K562 (cell line): ENCODE measurements around the gene CERS4. TPM values are rescaled to one million over a fixed set of nuclear protein-coding genes. Genes with fewer than 3 reads are reported as not detected.

Experiments
- ATAC-seq: fragments of 200-7000 bp; cut with Tn5 transposase; 3 replicates; pipeline ENCODE4 v1.9.1; 2020; ENCODE audit warnings: moderate library complexity
- BruUV-seq: library from RNA; stranded (reverse); fragments of 400-500 nt; replicated peaks from 2 replicates; lab custom pipeline; 2021; lab: Mats Ljungman, UMichigan
- CTCF ChIA-PET: fragments of 300-600 bp; formaldehyde crosslinking; extraction: SDS; loops from one replicate; lab custom pipeline; 2021; ENCODE audit warnings: low intra/inter-chr PET ratio; lab: Yijun Ruan, JAX
- POLR2A ChIA-PET: fragments of 300-600, 350-650 bp; sonication (Branson Sonifier 250); formaldehyde crosslinking; extraction: SDS; loops from one replicate; lab custom pipeline; 2021; ENCODE audit warnings: antibody characterized with exemption, inconsistent platforms; lab: Yijun Ruan, JAX
- DNase-seq, 4 experiments: peaks; one replicate each; pipeline versions ENCODE4 v3.0.0 to v3.0.0-alpha.2; 2011 to 2018; ENCODE audit warnings: low spot score in 3 of 4, mixed read lengths in 3 of 4; ENCODE audit errors: extremely low read depth in 1 of 4
- FAIRE-seq: peaks from 2 replicates; lab custom pipeline; 2011; peaks lifted over from hg19 to GRCh38; lab: Jason Lieb, UNC
- H2AFZ ChIP-seq: 2 replicates; pipeline ENCODE4 v1.6.0; 2011; ENCODE audit warnings: low read depth, low read length, control low read depth, inconsistent platforms
- H3K27ac ChIP-seq: fragments of 200-600 bp; 3 replicates; pipeline ENCODE4 v1.8.0; 2011; ENCODE audit warnings: low read depth, mild to moderate bottlenecking, control low read depth, inconsistent platforms, low read length, moderate library complexity, mixed read lengths; ENCODE audit errors: extremely low read depth
- H3K27me3 ChIP-seq, 2 experiments: fragments of 300-600 bp in 1 of 2; 2 replicates in 1 of 2; 3 replicates in 1 of 2; pipeline versions ENCODE4 v1.6.0 to v1.8.0; 2011; ENCODE audit warnings: inconsistent platforms in 2 of 2, low read length in 2 of 2, mild to moderate bottlenecking in 1 of 2, mixed read lengths in 1 of 2, moderate library complexity in 1 of 2; ENCODE audit not compliant: control insufficient read depth in 2 of 2, insufficient read depth in 2 of 2
- H3K36me3 ChIP-seq: fragments of 300-600 bp; 3 replicates; pipeline ENCODE4 v1.8.0; 2011; ENCODE audit warnings: mild to moderate bottlenecking, low read length, inconsistent platforms; ENCODE audit not compliant: control insufficient read depth, insufficient read depth
- H3K4me1 ChIP-seq, 2 experiments: fragments of 200-600 bp in 1 of 2; replicated peaks in 1 of 2; 2 replicates in 1 of 2; 3 replicates in 1 of 2; pipeline versions ENCODE4 v1.5.1 to v1.8.0; 2011; ENCODE audit warnings: inconsistent platforms in 2 of 2, low read length in 2 of 2, mild to moderate bottlenecking in 1 of 2, mixed read lengths in 1 of 2, moderate library complexity in 1 of 2; ENCODE audit not compliant: control insufficient read depth in 2 of 2, insufficient read depth in 2 of 2
- H3K4me2 ChIP-seq: 2 replicates; pipeline ENCODE4 v1.6.1; 2011; ENCODE audit warnings: low read length, control low read depth, inconsistent platforms, mixed read lengths; ENCODE audit not compliant: insufficient read depth
- H3K4me3 ChIP-seq: fragments of 200-600 bp; sonication (generic), shearing (Covaris generic); 2 replicates; pipeline ENCODE4 v1.5.1; 2016; ENCODE audit warnings: control low read depth, inconsistent platforms
- H3K79me2 ChIP-seq: fragments of 200-600 bp; 3 replicates; pipeline ENCODE4 v1.8.0; 2011; ENCODE audit warnings: low read length, inconsistent platforms; ENCODE audit not compliant: control insufficient read depth, insufficient read depth
- H3K9ac ChIP-seq, 2 experiments: 2 replicates each; pipeline versions ENCODE4 v1.6.0 to v1.6.1; 2011; ENCODE audit warnings: low read depth in 2 of 2, low read length in 2 of 2, control low read depth in 1 of 2, inconsistent platforms in 1 of 2, mild to moderate bottlenecking in 1 of 2, mixed read lengths in 1 of 2; ENCODE audit not compliant: insufficient read depth in 1 of 2
- H3K9me1 ChIP-seq: one replicate; pipeline ENCODE4 v1.6.0; 2011; ENCODE audit warnings: inconsistent platforms, mild to moderate bottlenecking, low read length, moderate library complexity; ENCODE audit not compliant: control insufficient read depth, insufficient read depth
- H3K9me3 ChIP-seq: replicated peaks from 2 replicates; pipeline ENCODE4 v1.5.1; 2011; ENCODE audit warnings: low read depth, low read length, inconsistent platforms; ENCODE audit not compliant: control insufficient read depth, insufficient read depth
- H4K20me1 ChIP-seq: replicated peaks from 2 replicates; pipeline ENCODE4 v1.6.1; 2011; ENCODE audit warnings: low read length, inconsistent platforms, mixed read lengths; ENCODE audit not compliant: control insufficient read depth, insufficient read depth
- BRD9 ChIP-seq: fragments of 450-650 bp; IDR thresholded peaks from 2 replicates; pipeline ENCODE4 v1.6.1; 2018; ENCODE audit warnings: low read depth; ENCODE audit not compliant: partially characterized antibody
- CC2D1A ChIP-seq: fragments of 450-650 bp; IDR thresholded peaks from 2 replicates; pipeline ENCODE4 v1.6.1; 2017; ENCODE audit warnings: mild to moderate bottlenecking
- EGR1 ChIP-seq: fragments of 450-650 bp; conservative IDR thresholded peaks from 2 replicates; pipeline ENCODE4 v1.6.1; 2017; ENCODE audit warnings: mild to moderate bottlenecking
- GTF2E2 ChIP-seq: fragments of 200-800 bp; sonication (Bioruptor generic); IDR thresholded peaks from 2 replicates; pipeline ENCODE4 v1.6.1; 2016; ENCODE audit warnings: missing genetic modification characterization, missing compliant biosample characterization
- HNRNPH1 ChIP-seq: fragments of 200-400 bp; formaldehyde crosslinking; optimal IDR thresholded peaks from 2 replicates; pipeline ENCODE3; 2017; ENCODE audit warnings: low read depth, mild to moderate bottlenecking, low read length, moderate library complexity
- KDM1A ChIP-seq, 2 experiments: fragments of 450-650 bp; IDR thresholded peaks; 2 replicates each; pipeline ENCODE4 v1.6.1; 2016; ENCODE audit warnings: mild to moderate bottlenecking in 2 of 2
- L3MBTL2 ChIP-seq: fragments of 450-650 bp; IDR thresholded peaks from 2 replicates; pipeline ENCODE4 v1.6.1; 2016; ENCODE audit warnings: mild to moderate bottlenecking, moderate library complexity
- NCOA1 ChIP-seq: fragments of 450-650 bp; IDR thresholded peaks from 2 replicates; pipeline ENCODE4 v1.6.1; 2016; ENCODE audit warnings: low read depth
- SPI1 ChIP-seq: IDR thresholded peaks from 2 replicates; pipeline ENCODE4 v1.6.1; 2011; ENCODE audit warnings: low read depth, low read length, control low read depth, borderline replicate concordance
- ZBTB7A ChIP-seq: IDR thresholded peaks from 2 replicates; pipeline ENCODE4 v1.6.1; 2011; ENCODE audit warnings: low read depth, mild to moderate bottlenecking, low read length, moderate library complexity, borderline replicate concordance; ENCODE audit not compliant: control insufficient read depth
- ZSCAN32 ChIP-seq: fragments of 450-650 bp; formaldehyde crosslinking; IDR thresholded peaks from 2 replicates; pipeline ENCODE4 v1.4.0; 2020; ENCODE audit warnings: mild to moderate bottlenecking, moderate library complexity
- WGBS: fragments of 100-300 bp; shearing (Covaris generic); methylation state at CpG from one replicate; pipeline ENCODE4 v1.1.6; 2016; ENCODE audit warnings: low coverage, mixed read lengths; ENCODE audit not compliant: insufficient coverage; ENCODE audit errors: missing lambda C conversion rate; 5-methylcytosine and 5-hydroxymethylcytosine counted together
- in situ Hi-C: fragments of 300-500 bp; cut with MboI; formaldehyde crosslinking; loops from 4 replicates; pipeline ENCODE4 v1.15.0; 2018; ENCODE audit warnings: inconsistent platforms, mixed read lengths
- intact Hi-C: fragments of 100-400 bp; cut with micrococcal nuclease; formaldehyde crosslinking; loops from 2 replicates; pipeline ENCODE4 v1.14.2; 2022
- polyA plus RNA-seq, 8 experiments: library from polyadenylated mRNA; depleted of rRNA in 4 of 8; stranded (reverse) in 5 of 8; unstranded in 3 of 8; fragments of >200 nt; fragmentation: Nextera tagmentation in 2 of 8; fragmentation: Illumina TruSeq in 1 of 8; extraction: Ambion mirVana in 2 of 8; extraction: Trizol in 1 of 8; gene quantifications; 2 replicates each; pipeline versions ENCODE4 v1.2.1 to v1.2.3, GENCODE V29; 2011 to 2014; ENCODE audit warnings: inconsistent platforms in 1 of 8, missing spikeins in 1 of 8
- total RNA-seq, 7 experiments: library from RNA; depleted of rRNA in 6 of 7; stranded (reverse); fragments of >200 nt in 6 of 7; fragmentation: Illumina TruSeq in 2 of 7; extraction: Trizol in 2 of 7; gene quantifications; 2 replicates each; pipeline versions ENCODE4 v1.2.1 to v1.2.3, GENCODE V29; 2011 to 2021; ENCODE audit warnings: low replicate concordance in 1 of 7
- TF ChIP-seq, protein P1 (sequence below): fragments of 250-450 bp; sonication (Bioruptor Pico); IDR thresholded peaks from 2 replicates; pipeline ENCODE4 v1.5.0; 2021
- TF ChIP-seq, protein P2 (sequence below): sonication (generic); formaldehyde crosslinking; IDR thresholded peaks from 2 replicates; pipeline ENCODE4 v1.9.0; 2022; ENCODE audit warnings: mild to moderate bottlenecking, missing genetic modification reagents

The CERS4 gene
- total and polyA plus RNA-seq, 9 of the 15 experiments (the other 6 are each of a cell fraction or from before 2014, with no cell fraction given), result 0.14 to 4.4 (median 2.9) TPM; not detected in 1

DNA sequence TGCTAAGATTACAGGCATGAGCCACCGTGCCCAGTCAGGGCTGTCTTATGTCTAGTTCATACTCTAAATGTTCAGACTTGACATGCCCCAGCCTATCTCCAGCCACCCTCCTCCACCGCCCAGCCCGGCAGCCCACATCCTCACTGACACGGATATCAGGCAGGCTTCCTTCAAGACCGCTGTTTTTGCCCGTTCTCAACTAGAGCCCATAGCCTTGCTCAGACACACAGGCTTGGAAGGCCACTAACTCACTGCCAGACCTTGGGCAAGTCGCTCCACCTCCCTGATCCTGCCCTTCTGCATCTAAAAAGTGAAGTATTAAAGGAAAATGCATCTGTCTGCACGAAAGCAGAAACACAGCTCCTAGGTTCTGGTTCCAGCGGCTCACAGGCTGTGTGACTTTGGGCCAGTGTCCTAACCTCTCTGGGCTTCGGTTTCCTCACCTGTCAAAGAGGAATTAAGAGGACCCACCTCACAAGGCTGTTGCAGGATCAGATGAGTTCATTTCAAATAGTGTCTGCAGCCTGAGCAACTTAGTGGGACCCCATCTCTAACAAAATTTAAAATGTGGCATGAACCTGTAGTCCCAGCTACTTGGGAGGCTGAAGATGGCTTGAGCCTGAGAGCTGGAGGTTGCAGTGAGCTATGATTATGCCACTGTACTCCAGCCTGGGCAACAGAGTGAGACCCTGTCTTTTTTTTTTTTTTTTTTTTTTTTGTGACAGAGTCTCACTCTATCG is 14.5 kb upstream of the CERS4 start (continued):
- TF ChIP-seq HNRNPH1 (no peak), BRD9 (peak; percentile 18), KDM1A (IDR thresholded peaks at IDR 0.05) (peak; percentile 75 to 90)

- no peak overlapping the region for H3K4me2 ChIP-seq
- no TSS peak for BruUV-seq
- peak; percentile 69 for TF ChIP-seq EGR1
- no peak for TF ChIP-seq GTF2E2 (tag)
- TF ChIP-seq ZSCAN32, result no peak
- TF ChIP-seq, protein P1, sequence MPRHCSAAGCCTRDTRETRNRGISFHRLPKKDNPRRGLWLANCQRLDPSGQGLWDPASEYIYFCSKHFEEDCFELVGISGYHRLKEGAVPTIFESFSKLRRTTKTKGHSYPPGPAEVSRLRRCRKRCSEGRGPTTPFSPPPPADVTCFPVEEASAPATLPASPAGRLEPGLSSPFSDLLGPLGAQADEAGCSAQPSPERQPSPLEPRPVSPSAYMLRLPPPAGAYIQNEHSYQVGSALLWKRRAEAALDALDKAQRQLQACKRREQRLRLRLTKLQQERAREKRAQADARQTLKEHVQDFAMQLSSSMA (CRISPR knock-in tag), result no peak
- peak; percentile 89 for TF ChIP-seq SPI1
- TF ChIP-seq, protein P2, sequence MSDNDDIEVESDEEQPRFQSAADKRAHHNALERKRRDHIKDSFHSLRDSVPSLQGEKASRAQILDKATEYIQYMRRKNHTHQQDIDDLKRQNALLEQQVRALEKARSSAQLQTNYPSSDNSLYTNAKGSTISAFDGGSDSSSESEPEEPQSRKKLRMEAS (CRISPR knock-in tag), result 0 out of 2 replicates have a peak, but pooled peaks have one; percentile 26
- no peak for TF ChIP-seq NCOA1
- 0 out of 2 replicates have a peak, but pooled peaks have one; percentile 17 for TF ChIP-seq ZBTB7A
- no peak for TF ChIP-seq CC2D1A
- peak; percentile 65 for TF ChIP-seq L3MBTL2
- TF ChIP-seq, all 486 proteins: peak for 5
- H3K9me1 ChIP-seq, result no peaks in the 10 kb centered on the region
- no peaks in the 10 kb centered on the region for H3K36me3 ChIP-seq
- ChIA-PET POLR2A (no interaction called here), CTCF (no interaction called here)
- in situ Hi-C loops (no loop called here), intact Hi-C loops (no loop called here)
- no peaks in the 10 kb centered on the region for H3K9me3 ChIP-seq
- no peak for ATAC-seq
- H2AFZ ChIP-seq, result peak overlapping the region; percentile 51
- no peaks in the 10 kb centered on the region for H3K79me2 ChIP-seq
- H3K27ac ChIP-seq, result no peak overlapping the region
- WGBS, result 23% methylated on average over 10 of the region's 10 CpGs
- no peaks in the 10 kb centered on the region for H4K20me1 ChIP-seq
- no peak overlapping the region for H3K4me3 ChIP-seq
- peaks cover 0 to 7% of the 10 kb centered on the region in 2 experiments; a peak in 1 of 5 replicates for H3K27me3 ChIP-seq
- peaks cover 10 to 15% of the 10 kb centered on the region in 2 experiments for H3K4me1 ChIP-seq
- peak overlapping the region in 1 of 2 experiments; percentile 50; a peak in 1 of 4 replicates for H3K9ac ChIP-seq
- no peak for FAIRE-seq
- peak in 1 of 4 experiments; percentile 3 for DNase-seq
These were observed 12.8 kb upstream of the CERS4 start for GRCh38 chr19:8196271-8196927.
